DOHH2 (cell line): ENCODE data around the gene PBRM1.

Experiments
- CTCF ChIP-seq: fragments of 200-600 bp; sonication (generic); IDR thresholded peaks from one replicate; pipeline ENCODE4 v1.5.1; 2014; ENCODE audit warnings: antibody characterized with exemption, mild to moderate bottlenecking, low read depth, low read length; ENCODE audit not compliant: poor library complexity, severe bottlenecking
- EZH2phosphoT487 ChIP-seq: fragments of 200-600 bp; sonication (generic); IDR thresholded peaks from 2 replicates; pipeline ENCODE4 v1.6.1; 2017; ENCODE audit warnings: borderline replicate concordance, mild to moderate bottlenecking, antibody characterized with exemption, low read length, moderate library complexity, mixed read lengths

GRCh38 chr3:52712291-52713212 is 26.8 kb upstream of the PBRM1 start:
- TF ChIP-seq CTCF (no peak), EZH2phosphoT487 (no peak)
